GM19324 (cell line): Measurements from ENCODE around the gene ADPRM.
"Not testable (repeated sequence)": the region's sequence is repeated elsewhere in the genome, so short reads cannot be mapped to it uniquely, and the experiment has no call there.

Experiments
- ATAC-seq: cut with Tn5 transposase; IDR thresholded peaks from one replicate; pipeline ENCODE4 v1.9.1; 2021; ENCODE audit warnings: mild to moderate bottlenecking, moderate library complexity; ENCODE audit not compliant: unreplicated experiment, low FRiP score

The ADPRM gene, protein sequence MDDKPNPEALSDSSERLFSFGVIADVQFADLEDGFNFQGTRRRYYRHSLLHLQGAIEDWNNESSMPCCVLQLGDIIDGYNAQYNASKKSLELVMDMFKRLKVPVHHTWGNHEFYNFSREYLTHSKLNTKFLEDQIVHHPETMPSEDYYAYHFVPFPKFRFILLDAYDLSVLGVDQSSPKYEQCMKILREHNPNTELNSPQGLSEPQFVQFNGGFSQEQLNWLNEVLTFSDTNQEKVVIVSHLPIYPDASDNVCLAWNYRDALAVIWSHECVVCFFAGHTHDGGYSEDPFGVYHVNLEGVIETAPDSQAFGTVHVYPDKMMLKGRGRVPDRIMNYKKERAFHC

DNA sequence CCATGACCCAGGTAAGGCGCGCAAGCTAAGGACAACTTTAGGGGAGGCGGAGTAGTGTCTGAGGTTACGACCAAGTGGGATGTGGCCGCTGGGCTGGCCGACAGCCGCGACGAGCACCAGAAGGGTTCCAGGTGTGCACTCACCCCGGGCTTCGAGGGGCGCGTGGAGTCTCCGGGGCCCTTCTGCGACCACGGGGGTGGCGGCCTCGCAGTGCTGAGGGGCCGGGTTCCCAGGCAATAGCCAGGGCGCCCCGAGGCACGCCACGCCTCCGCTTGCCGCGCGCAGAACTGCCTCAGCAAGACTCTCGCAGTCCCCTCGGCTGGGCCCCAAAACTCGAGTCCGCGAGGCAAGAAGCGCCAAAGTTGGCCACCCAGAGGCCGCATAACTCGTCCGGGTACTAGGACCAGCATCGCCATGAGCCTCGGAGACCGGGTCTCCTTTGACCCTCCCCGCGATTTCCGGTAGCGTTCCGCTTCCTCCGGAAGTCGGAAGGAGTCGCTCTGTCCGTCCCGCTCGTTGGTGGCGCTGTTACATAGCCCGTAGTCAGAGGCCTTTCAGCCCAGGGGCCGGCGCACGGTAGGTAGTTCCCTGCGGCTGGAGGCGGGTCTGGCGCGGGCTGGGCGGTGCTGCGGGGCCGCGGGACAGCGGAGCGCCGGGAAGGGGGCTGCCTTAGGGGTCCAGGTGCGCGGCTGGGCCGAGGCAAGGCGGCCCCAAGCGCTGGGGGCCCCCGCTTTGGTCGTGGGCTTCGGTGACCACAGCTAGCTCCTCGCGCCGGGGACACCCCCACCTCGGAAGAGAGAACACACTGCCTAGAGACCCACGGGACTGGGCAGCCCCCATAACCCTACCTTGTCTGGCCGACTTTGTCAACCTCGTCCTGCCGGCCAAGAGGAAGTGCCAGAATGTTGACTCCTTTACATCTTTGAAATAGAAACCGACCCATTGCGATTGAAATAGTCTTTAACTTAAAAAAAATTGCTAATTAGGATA is at the start of gene ADPRM, which contains the start of gene SCO1:
Gene ADPRM (plus strand): TSS at position 503 of the 990 bp plus-strand sequence. CDS start 7,333 bp downstream, outside the sequence.
Gene SCO1 (minus strand): TSS at position 442 of the 990 bp plus-strand sequence. CDS start 26 bp downstream, at position 416.
- ATAC-seq: peak; percentile 98

DNA sequence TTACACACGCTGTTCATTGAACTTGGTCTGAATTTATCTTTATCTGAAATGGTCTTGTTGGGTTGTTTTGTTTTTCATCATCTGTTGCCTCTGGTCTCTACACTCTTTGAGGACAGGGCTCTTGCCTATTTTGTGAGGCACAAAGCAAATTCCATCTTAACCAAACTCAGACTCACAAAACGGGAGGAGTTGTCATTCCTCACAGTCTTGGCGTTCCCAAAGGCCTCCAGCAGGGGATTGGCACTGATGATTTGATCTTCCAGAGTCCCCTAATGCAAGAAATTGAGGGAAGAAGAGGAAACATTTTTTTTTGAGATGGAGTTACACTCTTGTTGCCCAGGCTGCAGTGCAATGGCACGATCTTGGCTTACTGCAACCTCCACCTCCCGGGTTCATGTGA is 49.0 kb upstream of the ADPRM start:
- ATAC-seq: no peak

- ATAC-seq: no peak
Measured at GRCh38 chr17:10648956-10649355, 48.4 kb upstream of the ADPRM start.

- no peak for ATAC-seq
Measured at GRCh38 chr17:10649602-10650001, 47.8 kb upstream of the ADPRM start.

DNA sequence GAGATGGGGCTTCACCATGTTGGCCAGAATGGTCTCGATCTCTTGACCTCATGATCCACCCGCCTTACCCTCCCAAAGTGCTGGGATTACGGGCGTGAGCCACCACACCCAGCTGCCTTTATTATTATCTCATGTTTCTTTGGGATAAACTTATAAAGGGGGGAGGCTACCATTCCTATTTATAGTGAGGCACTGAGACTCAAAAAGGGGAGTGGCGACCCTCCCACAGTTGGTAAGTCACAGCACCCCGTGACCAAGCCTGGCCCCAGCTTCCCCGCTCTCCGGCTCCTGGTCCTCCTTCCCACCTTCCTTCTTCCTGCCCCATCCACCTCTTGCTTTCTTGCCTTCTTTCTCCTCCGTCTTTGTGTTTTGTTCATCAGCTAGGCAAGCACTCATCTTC is 45.5 kb upstream of the ADPRM start:
- no peak for ATAC-seq

DNA sequence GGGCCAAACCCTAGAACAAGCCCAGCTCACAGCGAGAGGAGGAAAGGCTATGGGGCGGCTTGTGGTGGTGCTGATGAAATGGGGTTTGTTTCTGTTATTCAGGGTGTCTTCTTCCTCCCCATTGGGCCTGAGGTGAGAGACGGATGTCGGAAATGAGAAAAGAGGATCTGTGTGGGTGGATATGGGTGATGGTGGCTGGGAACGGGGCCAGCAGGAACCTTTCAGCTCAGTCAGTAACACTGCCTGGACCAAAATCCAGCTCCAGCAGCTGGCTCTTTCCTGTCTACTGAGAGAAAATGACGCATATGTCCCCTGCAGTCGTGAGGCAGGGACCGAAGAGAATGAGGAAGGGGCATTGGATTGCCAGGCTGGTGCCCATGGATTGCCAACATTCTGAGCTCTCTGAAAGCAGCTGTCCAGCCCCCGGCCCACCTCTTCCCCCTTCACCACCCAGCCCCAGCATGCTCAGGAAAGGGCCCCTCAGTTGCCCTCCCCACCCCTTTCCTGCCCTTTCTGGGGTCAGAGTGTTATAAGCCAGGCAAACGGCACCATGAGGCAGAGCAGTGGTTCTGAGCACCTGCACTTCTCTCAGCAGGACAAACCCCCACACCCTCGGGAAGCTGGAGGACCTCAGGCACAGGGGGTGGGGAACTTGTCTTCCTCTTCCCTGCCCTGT is 44.3 kb upstream of the ADPRM start:
- no peak for ATAC-seq

- no peak for ATAC-seq
Measured at GRCh38 chr17:10653987-10654386, 43.4 kb upstream of the ADPRM start.

GRCh38 chr17:10657148-10657547 is 40.2 kb upstream of the ADPRM start, which contains the start of gene MYH3:
TSS of gene MYH3 (minus strand) at chr17:10657309. CDS start at chr17:10655064, 2,245 bp downstream.
- ATAC-seq: no peak

- ATAC-seq: no peak
Measured at GRCh38 chr17:10657879-10658278, 39.5 kb upstream of the ADPRM start.

DNA sequence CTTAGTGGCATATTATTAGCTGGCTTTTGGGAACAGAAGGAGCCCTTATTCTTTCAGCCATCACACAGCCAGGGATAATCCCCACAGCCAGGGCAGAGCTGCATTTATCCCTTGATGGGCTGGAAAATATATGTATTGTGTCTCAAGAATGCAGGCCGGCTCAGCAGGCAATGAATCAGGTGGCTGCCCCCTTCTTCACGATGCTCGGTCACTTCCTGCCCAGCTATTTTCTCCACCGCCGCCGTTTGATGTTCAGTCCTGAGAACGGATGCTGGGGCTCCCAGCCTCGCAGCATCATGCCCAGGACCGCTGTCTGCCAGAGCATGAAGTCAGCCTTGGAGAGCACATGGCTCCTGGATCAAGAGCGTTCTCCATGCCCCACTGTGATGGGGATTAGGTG is 36.0 kb upstream of the ADPRM start:
- ATAC-seq: no peak

- no peak for ATAC-seq
Measured at GRCh38 chr17:10663231-10663630, 34.2 kb upstream of the ADPRM start.

DNA sequence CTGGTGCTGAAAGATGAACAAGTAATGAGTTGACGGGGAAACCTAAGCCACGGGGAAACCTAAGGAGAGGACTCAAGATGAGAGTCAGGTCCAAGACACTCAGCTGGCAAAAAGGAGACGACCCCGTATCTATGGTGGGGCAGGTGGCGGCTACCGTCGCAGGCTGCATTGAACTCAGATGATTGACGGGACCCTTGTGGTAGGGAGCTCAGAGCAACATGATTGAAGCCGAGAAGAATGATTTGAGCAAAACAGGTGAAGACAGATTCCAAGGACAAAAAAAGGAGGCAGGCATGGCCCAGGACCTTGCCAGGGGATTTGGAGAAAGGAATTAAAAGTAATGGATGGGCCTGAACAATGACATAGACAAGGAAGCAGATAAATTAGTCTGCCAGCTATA is 32.8 kb upstream of the ADPRM start:
- no peak for ATAC-seq

- no peak for ATAC-seq
Measured at GRCh38 chr17:10666906-10667305, 30.5 kb upstream of the ADPRM start.

GRCh38 chr17:10668775-10669174 is 28.6 kb upstream of the ADPRM start:
- ATAC-seq: no peak

- no peak for ATAC-seq
Measured at GRCh38 chr17:10673312-10673711, 24.1 kb upstream of the ADPRM start.

- ATAC-seq: no peak
Measured at GRCh38 chr17:10674704-10675103, 22.7 kb upstream of the ADPRM start.

- no peak for ATAC-seq
Measured at GRCh38 chr17:10681866-10682446, 15.4 kb upstream of the ADPRM start.

DNA sequence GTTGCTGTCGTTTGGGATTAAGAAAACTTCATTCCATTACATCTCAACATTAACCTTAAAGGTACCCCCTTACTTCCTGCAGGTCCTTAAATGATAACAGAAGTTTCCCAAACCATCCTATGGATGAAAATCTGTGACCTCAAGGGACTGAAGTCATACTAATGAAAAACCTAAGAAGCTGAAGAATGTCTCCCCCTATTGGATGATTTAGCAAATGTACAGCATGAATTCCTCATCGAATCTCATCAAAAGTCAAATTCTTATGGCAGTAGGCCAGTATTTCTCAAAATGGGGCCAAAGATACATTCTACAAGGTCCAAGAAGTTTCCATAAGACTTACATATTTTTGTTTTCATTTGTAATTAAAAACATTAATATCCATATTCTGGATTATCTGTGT is 13.5 kb upstream of the ADPRM start:
- no peak for ATAC-seq

DNA sequence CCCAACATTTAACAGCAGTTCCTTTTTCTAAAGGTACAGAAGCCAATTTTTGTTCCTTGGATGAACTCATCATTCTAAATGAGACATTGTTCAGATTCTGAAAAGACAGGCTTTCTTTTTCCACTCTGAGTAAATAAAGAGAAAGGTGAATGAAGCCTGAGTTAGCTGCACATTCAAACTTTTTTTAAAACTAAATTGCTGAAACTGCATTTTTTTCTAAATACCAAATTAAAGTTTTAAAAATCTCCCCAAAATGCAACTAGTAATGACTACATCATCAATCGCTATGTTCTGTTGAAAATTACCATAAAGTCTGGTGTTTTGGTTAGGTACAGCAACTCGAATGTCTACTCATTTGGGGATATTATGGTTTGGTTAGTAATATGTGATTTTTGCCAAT is 9.9 kb upstream of the ADPRM start:
- ATAC-seq: no peak

DNA sequence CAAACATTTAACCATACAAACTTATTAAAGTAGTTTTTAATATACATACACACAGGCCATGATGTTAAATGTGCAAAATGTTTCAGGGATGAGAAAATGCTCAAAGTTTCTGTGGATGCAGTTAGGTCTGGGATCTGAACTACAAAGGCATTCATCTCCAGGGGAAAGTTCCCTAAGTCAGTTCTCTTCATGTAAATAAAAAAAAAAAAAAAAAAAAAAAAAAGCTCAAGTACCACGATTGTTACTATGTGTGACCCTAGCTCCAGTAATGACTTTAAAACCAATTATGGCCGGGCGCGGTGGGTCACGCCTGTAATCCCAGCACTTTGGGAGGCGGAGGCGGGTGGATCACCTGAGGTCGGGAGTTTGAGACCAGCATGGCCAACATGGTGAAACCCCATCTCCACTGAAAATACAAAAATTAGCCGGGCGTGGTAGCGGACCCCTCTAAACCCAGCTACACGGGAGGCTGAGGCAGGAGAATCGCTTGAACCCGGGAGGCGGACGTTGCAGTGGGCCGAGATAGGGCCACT is 1.5 kb upstream of the ADPRM start:
- ATAC-seq: not testable (repeated sequence)
